H9 (cell line): ENCODE data around the gene PDE8A. TPM values are rescaled to one million over a fixed set of nuclear protein-coding genes. Genes with fewer than 3 reads are reported as not detected.

Source experiments
- DNase-seq: peaks from one replicate; pipeline ENCODE4 v3.0.0-alpha.2; 2017
- H2AFZ ChIP-seq: one replicate; pipeline ENCODE4 v1.6.1; 2013; ENCODE audit warnings: mild to moderate bottlenecking, low read length, control low read depth, moderate library complexity
- H2AK5ac ChIP-seq: 2 replicates; pipeline ENCODE4 v1.6.1; 2013; ENCODE audit warnings: low read length, control low read depth, mixed read lengths; ENCODE audit not compliant: insufficient read length
- H2BK120ac ChIP-seq: one replicate; pipeline ENCODE4 v1.6.1; 2013; ENCODE audit warnings: low read depth, mild to moderate bottlenecking, low read length, control low read depth, inconsistent platforms; ENCODE audit not compliant: poor library complexity, severe bottlenecking
- H2BK12ac ChIP-seq: 2 replicates; pipeline ENCODE4 v1.6.1; 2013; ENCODE audit warnings: low read length, control low read depth, mixed read lengths, low read depth; ENCODE audit not compliant: insufficient read length
- H2BK15ac ChIP-seq: 2 replicates; pipeline ENCODE4 v1.6.1; 2013; ENCODE audit warnings: low read depth, low read length, control low read depth
- H2BK20ac ChIP-seq: one replicate; pipeline ENCODE4 v1.6.1; 2013; ENCODE audit warnings: low read depth, mild to moderate bottlenecking, low read length, control low read depth, inconsistent platforms; ENCODE audit not compliant: poor library complexity, severe bottlenecking
- H2BK5ac ChIP-seq: 2 replicates; pipeline ENCODE4 v1.6.1; 2013; ENCODE audit warnings: low read length, control low read depth, mixed read lengths; ENCODE audit not compliant: insufficient read length
- H3K14ac ChIP-seq: 2 replicates; pipeline ENCODE4 v1.6.1; 2013; ENCODE audit warnings: low read length, control low read depth; ENCODE audit not compliant: insufficient read depth
- H3K18ac ChIP-seq: 2 replicates; pipeline ENCODE4 v1.6.1; 2013; ENCODE audit warnings: low read depth, mild to moderate bottlenecking, mixed read lengths, low read length, control low read depth; ENCODE audit not compliant: insufficient read length
- H3K23ac ChIP-seq: 2 replicates; pipeline ENCODE4 v1.6.1; 2013; ENCODE audit warnings: low read length, control low read depth, mixed read lengths, low read depth; ENCODE audit not compliant: insufficient read length
- H3K23me2 ChIP-seq: 2 replicates; pipeline ENCODE4 v1.6.1; 2013; ENCODE audit warnings: low read depth, mild to moderate bottlenecking, mixed read lengths, low read length, control low read depth; ENCODE audit not compliant: insufficient read length, poor library complexity, severe bottlenecking
- H3K27ac ChIP-seq: 2 replicates; pipeline ENCODE4 v1.5.1; 2013; ENCODE audit warnings: low read length, control low read depth, mixed read lengths, low read depth; ENCODE audit not compliant: insufficient read length
- H3K27me3 ChIP-seq: 2 replicates; pipeline ENCODE4 v1.6.1; 2013; ENCODE audit warnings: low read length, control low read depth, inconsistent platforms; ENCODE audit not compliant: insufficient read depth
- H3K4ac ChIP-seq: 2 replicates; pipeline ENCODE4 v1.6.1; 2013; ENCODE audit warnings: low read depth, mild to moderate bottlenecking, control low read depth, inconsistent platforms, low read length, moderate library complexity
- H3K4me1 ChIP-seq: 2 replicates; pipeline ENCODE4 v1.6.1; 2013; ENCODE audit warnings: low read length, control low read depth, inconsistent platforms; ENCODE audit not compliant: insufficient read depth
- H3K4me2 ChIP-seq: 2 replicates; pipeline ENCODE4 v1.6.1; 2013; ENCODE audit warnings: low read length, control low read depth, mixed read lengths; ENCODE audit not compliant: insufficient read length, insufficient read depth
- H3K56ac ChIP-seq: 2 replicates; pipeline ENCODE4 v1.6.1; 2013; ENCODE audit warnings: low read depth, mild to moderate bottlenecking, mixed read lengths, low read length, control low read depth; ENCODE audit not compliant: insufficient read length
- H3K79me1 ChIP-seq: 2 replicates; pipeline ENCODE4 v1.6.1; 2013; ENCODE audit warnings: low read depth, mild to moderate bottlenecking, moderate library complexity, low read length, control low read depth, inconsistent platforms; ENCODE audit not compliant: insufficient read depth, poor library complexity, severe bottlenecking
- H3K79me2 ChIP-seq: 2 replicates; pipeline ENCODE4 v1.6.1; 2013; ENCODE audit warnings: low read length, control low read depth, inconsistent platforms; ENCODE audit not compliant: insufficient read depth
- H3K9ac ChIP-seq: 2 replicates; pipeline ENCODE4 v1.6.1; 2013; ENCODE audit warnings: low read length, control low read depth, mixed read lengths; ENCODE audit not compliant: insufficient read length; ENCODE audit errors: extremely low read depth
- H3K9me3 ChIP-seq: one replicate; pipeline ENCODE4 v1.6.1; 2013; ENCODE audit warnings: low read depth, low read length, inconsistent platforms; ENCODE audit not compliant: control insufficient read depth
- H3T11ph ChIP-seq: one replicate; pipeline ENCODE4 v1.6.1; 2013; ENCODE audit warnings: mild to moderate bottlenecking, low read length, control low read depth, inconsistent platforms
- H4K20me1 ChIP-seq: one replicate; pipeline ENCODE4 v1.6.1; 2013; ENCODE audit not compliant: control insufficient read depth, insufficient read length, insufficient read depth
- H4K5ac ChIP-seq: 2 replicates; pipeline ENCODE4 v1.6.1; 2013; ENCODE audit warnings: low read depth, mild to moderate bottlenecking, mixed read lengths, low read length, control low read depth; ENCODE audit not compliant: insufficient read length
- H4K8ac ChIP-seq: replicated peaks from 2 replicates; pipeline ENCODE4 v1.6.1; 2013; ENCODE audit warnings: low read length, control low read depth, mixed read lengths, low read depth; ENCODE audit not compliant: insufficient read length
- H4K91ac ChIP-seq: 2 replicates; pipeline ENCODE4 v1.6.1; 2013; ENCODE audit warnings: low read depth, mild to moderate bottlenecking, moderate library complexity, mixed read lengths, low read length, control low read depth; ENCODE audit not compliant: insufficient read length
- H3K27ac Mint-ChIP-seq, 3 experiments: 2 replicates in 2 of 3; 3 replicates in 1 of 3; pipeline ENCODE4 v1.8.0; 2020 to 2021; ENCODE audit warnings: mixed read lengths in 3 of 3, mild to moderate bottlenecking in 1 of 3, moderate library complexity in 1 of 3
- H3K27me3 Mint-ChIP-seq: 2 replicates; pipeline ENCODE4 v1.8.0; 2021; ENCODE audit warnings: low read depth, mild to moderate bottlenecking, moderate library complexity, mixed read lengths
- H3K36me3 Mint-ChIP-seq, 3 experiments: 2 replicates in 2 of 3; 3 replicates in 1 of 3; pipeline ENCODE4 v1.8.0; 2020 to 2021; ENCODE audit warnings: low read depth in 3 of 3, mixed read lengths in 3 of 3; ENCODE audit not compliant: insufficient read depth in 1 of 3
- H3K4me1 Mint-ChIP-seq, 2 experiments: 2 replicates each; pipeline ENCODE4 v1.8.0; 2020; ENCODE audit warnings: mixed read lengths in 2 of 2
- H3K4me3 Mint-ChIP-seq, 2 experiments: 2 replicates in 1 of 2; 3 replicates in 1 of 2; pipeline ENCODE4 v1.8.0; 2020 to 2021; ENCODE audit warnings: mild to moderate bottlenecking in 2 of 2, mixed read lengths in 2 of 2, moderate library complexity in 1 of 2
- H3K9me3 Mint-ChIP-seq, 2 experiments: 2 replicates in 1 of 2; 3 replicates in 1 of 2; pipeline ENCODE4 v1.8.0; 2020; ENCODE audit warnings: mild to moderate bottlenecking in 2 of 2, mixed read lengths in 2 of 2, moderate library complexity in 1 of 2
- CTCF ChIP-seq: fragments of 200-600 bp; sonication (generic); conservative IDR thresholded peaks from 3 replicates; pipeline ENCODE4 v1.8.0; 2021; ENCODE audit warnings: antibody characterized with exemption, mild to moderate bottlenecking
- WGBS: extraction: QIAGEN DNeasy Blood & Tissue Kit; methylation state at CpG from one replicate; pipeline ENCODE4 v1.1.7; 2013; ENCODE audit warnings: missing lambda C conversion rate, low lambda C conversion rate, mixed read lengths; ENCODE audit not compliant: insufficient read length; ENCODE audit errors: extremely low coverage; 5-methylcytosine and 5-hydroxymethylcytosine counted together
- total RNA-seq: library from RNA; stranded (reverse); gene quantifications from 2 replicates; pipeline ENCODE4 v1.2.1, GENCODE V29; 2021

PDE8A gene
- total RNA-seq, 1 experiment from 2014 or later: 9.3 TPM

- no peak overlapping the region for H2BK20ac ChIP-seq
- H2BK5ac ChIP-seq: no peak overlapping the region
- Mint-ChIP-seq H3K36me3 (peaks cover 0 to 25% (median 7%) of the 10 kb centered on the region in 3 experiments; a peak in 5 of 7 replicates), H3K4me1 (peaks cover 8 to 10% of the 10 kb centered on the region in 2 experiments; a peak in 3 of 4 replicates), H3K9me3 (no peaks in the 10 kb centered on the region), H3K27me3 (no peaks in the 10 kb centered on the region), H3K27ac (peak overlapping the region in 1 of 3 experiments; percentile 51; a peak in 1 of 7 replicates), H3K4me3 (no peak overlapping the region)
- H2BK12ac ChIP-seq: no peak overlapping the region
- H3K27me3 ChIP-seq: no peaks in the 10 kb centered on the region
- H3K4ac ChIP-seq: no peak overlapping the region
- H2AK5ac ChIP-seq: no peak overlapping the region
- H3K23me2 ChIP-seq: no peaks in the 10 kb centered on the region
- H3K4me2 ChIP-seq: no peak overlapping the region
- H3T11ph ChIP-seq: no peak overlapping the region
- H3K9ac ChIP-seq: no peak overlapping the region
- H3K14ac ChIP-seq: no peak overlapping the region
- no peak overlapping the region for H3K18ac ChIP-seq
- H3K56ac ChIP-seq: no peak overlapping the region
- no peak overlapping the region for H4K91ac ChIP-seq
- no peak overlapping the region for H3K27ac ChIP-seq
- H4K5ac ChIP-seq: no peak overlapping the region
- H3K9me3 ChIP-seq: no peaks in the 10 kb centered on the region
- TF ChIP-seq CTCF: no peak
- no peak overlapping the region for H2AFZ ChIP-seq
- H3K4me1 ChIP-seq: peaks cover 7% of the 10 kb centered on the region; the same call in 1 of the 2 replicates
- no CpG with 5 or more reads among the region's 1 CpG for WGBS
- no peak overlapping the region for H2BK15ac ChIP-seq
- no peaks in the 10 kb centered on the region for H3K79me1 ChIP-seq
- H3K79me2 ChIP-seq: no peaks in the 10 kb centered on the region
- H4K20me1 ChIP-seq: no peaks in the 10 kb centered on the region
- H4K8ac ChIP-seq: no peak overlapping the region
- no peak for DNase-seq
- H3K23ac ChIP-seq: no peak overlapping the region
- H2BK120ac ChIP-seq: no peak overlapping the region
Measured at GRCh38 chr15:85124173-85124572, 142.5 kb downstream of the PDE8A start.
